ENCODE data around the gene TIPARP.

GRCh38 chr3:156677536-156677935, 3.1 kb downstream of the TIPARP start:
- TF ChIP-seq, protein P1, sequence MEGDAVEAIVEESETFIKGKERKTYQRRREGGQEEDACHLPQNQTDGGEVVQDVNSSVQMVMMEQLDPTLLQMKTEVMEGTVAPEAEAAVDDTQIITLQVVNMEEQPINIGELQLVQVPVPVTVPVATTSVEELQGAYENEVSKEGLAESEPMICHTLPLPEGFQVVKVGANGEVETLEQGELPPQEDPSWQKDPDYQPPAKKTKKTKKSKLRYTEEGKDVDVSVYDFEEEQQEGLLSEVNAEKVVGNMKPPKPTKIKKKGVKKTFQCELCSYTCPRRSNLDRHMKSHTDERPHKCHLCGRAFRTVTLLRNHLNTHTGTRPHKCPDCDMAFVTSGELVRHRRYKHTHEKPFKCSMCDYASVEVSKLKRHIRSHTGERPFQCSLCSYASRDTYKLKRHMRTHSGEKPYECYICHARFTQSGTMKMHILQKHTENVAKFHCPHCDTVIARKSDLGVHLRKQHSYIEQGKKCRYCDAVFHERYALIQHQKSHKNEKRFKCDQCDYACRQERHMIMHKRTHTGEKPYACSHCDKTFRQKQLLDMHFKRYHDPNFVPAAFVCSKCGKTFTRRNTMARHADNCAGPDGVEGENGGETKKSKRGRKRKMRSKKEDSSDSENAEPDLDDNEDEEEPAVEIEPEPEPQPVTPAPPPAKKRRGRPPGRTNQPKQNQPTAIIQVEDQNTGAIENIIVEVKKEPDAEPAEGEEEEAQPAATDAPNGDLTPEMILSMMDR (IDR thresholded peaks at IDR 0.05), result no peak
- TF ChIP-seq POLR2AphosphoS5 (IDR thresholded peaks at IDR 0.05) (no peak), POLR2A (IDR thresholded peaks at IDR 0.05) (no peak)
